ENCODE results near the gene DTX3. TPM values are rescaled to one million over a fixed set of nuclear protein-coding genes. Genes with fewer than 3 reads are reported as not detected.
"Not testable (repeated sequence)": the region's sequence is repeated elsewhere in the genome, so short reads cannot be mapped to it uniquely, and the experiment has no call there.

DTX3 gene
- polyA plus RNA-seq, 1 donor: 65.0 TPM

DNA sequence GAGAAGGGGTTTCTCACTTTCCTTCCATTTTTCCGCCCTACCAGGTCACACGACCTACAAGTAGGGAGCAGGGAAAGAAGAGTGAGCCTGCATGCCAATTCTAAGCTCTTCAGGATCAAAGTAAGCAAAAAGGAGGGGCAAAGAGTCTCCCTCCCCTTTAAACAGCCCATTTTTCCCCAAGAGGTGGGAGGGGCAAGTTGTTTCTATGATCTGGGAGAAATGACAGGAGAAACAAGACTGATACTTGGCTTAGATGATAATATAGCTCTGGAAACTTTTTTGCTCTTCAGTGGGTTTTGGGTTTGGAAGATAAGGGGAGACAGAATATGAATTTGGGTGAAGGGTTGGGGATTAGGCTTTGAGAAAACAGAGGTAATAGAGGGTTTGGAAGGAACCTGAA is 1.8 kb downstream of the DTX3 start:
- DNase-seq: no peak

DNA sequence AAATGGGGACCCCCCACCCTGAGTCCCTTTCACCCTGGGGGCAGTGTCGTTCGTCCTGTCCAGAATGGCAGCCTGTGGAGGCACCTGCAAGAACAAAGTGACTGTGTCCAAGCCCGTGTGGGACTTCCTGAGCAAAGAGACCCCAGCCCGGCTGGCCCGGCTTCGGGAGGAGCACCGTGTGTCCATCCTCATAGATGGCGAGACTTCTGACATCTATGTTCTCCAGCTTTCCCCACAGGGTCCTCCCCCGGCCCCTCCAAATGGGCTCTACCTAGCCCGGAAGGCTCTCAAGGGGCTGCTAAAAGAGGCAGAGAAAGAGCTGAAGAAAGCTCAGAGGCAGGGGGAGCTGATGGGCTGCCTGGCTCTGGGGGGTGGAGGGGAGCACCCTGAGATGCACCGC is 2.2 kb downstream of the DTX3 start:
- DNase-seq: no peak

GRCh38 chr12:57607958-57608663 is 3.5 kb downstream of the DTX3 start:
- DNase-seq: no peak

DNA sequence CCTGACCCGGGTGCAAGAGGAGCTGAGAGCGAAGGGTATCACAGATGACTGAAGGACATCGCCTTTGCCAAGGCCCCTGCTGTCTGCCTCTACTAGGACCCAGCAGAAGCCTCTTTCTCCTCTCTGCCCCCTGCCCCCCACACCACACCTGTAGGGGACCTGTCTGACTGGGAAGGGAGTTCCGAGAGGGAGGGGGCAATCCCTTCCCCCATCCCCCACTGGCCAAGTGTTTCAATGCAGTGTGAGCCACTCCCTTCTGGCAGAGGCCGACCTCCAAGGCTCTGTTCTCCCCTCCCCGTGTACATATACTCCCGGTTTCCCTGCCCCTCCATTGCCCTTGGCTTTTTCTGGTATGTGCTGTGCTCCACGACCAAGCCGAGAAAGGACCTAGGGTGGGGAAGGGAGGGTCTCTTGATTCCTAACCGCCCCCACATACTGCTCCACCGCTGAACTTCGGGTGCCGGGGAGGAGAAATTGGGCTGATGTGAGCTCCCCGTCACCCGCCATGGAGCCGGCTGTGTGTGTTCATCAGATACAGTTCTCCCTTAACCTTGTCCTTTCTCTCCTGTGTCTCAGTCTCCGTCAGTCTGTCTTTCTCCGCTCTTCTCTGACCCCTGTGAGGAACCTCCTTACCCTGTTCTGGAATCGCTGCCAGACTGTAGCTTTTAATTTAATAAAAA is 4.6 kb downstream of the DTX3 start:
- DNase-seq: no peak

DNA sequence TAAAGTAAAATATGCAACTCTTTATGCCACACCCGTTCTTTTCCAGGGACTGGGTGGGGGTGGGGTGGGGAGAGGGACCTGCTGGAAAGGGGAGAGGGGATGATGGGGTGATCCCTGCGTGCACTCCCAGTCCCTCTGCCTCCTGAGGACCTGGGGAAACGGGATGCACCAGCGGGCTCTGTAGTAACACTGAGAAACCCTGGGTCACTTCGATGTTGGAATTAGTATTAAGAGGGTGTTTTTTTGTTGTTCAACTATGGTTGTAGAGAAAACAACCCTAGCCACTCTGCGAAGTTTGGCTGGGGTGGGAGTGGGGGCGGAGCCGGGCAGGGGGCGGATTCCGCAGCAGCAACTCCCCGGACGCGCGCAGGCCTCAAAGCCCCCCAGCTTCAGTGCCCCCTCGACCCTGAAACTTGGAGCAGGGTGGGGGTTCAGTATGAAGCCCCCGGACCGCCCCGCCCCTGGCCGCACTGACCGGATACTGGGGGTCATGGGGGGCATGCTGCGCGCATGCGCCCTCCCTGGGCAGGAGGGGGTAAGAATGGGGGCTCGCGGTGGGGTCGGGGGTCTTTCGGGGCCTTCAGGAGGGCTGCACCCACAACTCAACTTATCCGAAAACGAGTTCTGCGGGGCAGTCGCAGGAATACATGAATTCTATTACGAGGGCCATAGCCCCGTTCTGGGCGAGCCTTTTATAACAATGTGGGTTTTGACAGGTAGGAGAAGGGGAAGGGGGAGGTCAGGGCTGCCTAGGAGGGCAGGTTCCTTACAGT is 5.3 kb downstream of the DTX3 start:
- no peak for DNase-seq

DNA sequence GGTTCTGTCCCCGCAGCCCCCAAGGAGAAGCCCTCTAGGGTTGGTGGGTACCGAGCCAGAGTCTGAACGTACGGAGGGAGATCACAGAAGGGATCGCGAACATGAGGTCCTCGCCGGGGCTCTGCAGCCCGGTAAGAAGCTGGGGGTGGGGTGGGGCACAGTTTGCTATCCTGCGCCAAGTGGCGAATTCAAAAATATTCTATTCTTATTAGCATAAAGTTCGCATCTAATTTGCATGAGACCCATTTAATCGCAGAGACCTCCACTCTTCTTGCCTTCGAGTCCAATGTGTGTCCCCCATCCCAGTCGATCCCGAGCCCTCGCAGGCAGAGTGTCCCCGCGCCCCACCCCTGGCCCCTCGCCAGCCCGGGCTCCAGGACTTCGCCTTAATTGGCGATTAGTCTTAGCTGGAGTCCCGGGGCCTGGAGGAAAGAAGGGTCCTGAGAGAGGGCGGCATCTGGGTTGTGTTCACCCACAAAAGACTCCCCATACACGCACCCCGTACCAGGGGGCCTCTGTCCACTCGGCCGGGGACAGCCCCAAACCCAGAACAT is 6.0 kb downstream of the DTX3 start:
- no peak for DNase-seq

DNA sequence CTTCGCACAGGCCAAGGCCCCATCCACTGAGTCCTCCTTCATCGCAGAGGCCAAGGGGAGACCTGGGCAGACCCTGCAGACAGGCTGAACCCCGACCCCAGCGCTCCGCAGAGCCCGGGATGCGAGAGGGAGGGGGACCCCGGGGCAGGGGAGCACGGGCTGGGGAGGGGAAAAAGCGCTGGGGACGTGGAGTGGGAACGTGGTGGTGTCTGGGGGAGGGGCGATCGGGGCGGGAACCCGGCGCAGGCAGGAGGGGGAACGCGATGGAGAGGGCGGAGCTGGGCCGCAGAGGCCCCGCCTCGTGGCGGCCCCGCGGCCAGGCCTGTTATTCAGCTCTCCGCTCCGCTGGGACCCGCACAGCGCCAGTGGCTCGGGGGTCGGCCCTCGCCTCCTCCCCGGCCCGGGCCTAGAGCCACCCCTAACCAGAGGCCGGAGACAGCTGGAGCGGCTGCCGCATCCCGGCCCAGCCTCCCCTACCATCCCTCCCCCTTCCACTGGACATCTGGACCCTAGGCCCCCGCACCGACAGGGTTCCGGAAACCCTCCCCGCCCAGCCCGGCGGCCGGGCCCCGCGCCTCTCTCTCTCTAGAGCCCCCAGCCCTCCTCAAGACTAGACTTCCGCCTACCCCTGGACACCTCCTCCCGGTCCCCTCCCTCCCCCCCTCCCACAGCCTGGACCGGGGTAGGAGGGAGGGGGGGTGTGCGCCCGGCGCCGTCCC is 6.6 kb downstream of the DTX3 start, which contains the start of gene ARHGEF25:
Gene ARHGEF25 (plus strand): TSS at position 328 of the 719 bp plus-strand sequence. CDS start 460 bp downstream, outside the sequence.
- DNase-seq: peak; percentile 75

- DNase-seq: no peak
These were observed 7.4 kb downstream of the DTX3 start for GRCh38 chr12:57611827-57612710.

DNA sequence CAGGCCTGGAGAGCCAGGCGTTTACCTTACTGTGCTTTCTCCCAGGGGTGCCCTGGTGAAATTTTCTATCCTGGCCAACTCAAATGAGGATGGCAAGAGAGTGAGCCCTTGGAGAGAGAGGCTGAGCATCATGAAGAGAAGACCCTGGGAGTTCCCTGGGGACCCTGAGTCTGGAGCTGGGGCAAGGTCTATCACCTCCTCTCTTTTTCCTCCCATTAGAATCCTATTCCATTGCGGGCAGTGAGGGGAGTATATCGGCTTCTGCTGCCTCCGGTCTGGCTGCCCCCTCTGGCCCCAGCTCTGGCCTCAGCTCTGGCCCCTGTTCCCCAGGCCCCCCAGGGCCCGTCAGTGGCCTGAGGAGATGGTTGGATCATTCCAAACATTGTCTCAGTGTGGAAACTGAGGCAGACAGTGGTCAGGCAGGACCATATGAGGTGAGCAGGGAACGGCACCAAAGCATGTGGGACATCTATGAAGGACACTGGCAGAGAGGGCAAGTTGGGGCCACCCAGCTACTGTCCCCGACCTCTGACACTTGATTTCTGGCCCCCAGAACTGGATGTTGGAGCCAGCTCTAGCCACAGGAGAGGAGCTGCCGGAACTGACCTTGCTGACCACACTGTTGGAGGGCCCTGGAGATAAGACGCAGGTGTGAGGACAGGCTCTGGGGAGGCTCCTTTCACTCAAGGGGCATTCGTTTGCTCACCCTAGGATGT is 8.2 kb downstream of the DTX3 start:
- DNase-seq: no peak

- no peak for DNase-seq
These were observed 8.9 kb downstream of the DTX3 start for GRCh38 chr12:57613427-57614109.

DNA sequence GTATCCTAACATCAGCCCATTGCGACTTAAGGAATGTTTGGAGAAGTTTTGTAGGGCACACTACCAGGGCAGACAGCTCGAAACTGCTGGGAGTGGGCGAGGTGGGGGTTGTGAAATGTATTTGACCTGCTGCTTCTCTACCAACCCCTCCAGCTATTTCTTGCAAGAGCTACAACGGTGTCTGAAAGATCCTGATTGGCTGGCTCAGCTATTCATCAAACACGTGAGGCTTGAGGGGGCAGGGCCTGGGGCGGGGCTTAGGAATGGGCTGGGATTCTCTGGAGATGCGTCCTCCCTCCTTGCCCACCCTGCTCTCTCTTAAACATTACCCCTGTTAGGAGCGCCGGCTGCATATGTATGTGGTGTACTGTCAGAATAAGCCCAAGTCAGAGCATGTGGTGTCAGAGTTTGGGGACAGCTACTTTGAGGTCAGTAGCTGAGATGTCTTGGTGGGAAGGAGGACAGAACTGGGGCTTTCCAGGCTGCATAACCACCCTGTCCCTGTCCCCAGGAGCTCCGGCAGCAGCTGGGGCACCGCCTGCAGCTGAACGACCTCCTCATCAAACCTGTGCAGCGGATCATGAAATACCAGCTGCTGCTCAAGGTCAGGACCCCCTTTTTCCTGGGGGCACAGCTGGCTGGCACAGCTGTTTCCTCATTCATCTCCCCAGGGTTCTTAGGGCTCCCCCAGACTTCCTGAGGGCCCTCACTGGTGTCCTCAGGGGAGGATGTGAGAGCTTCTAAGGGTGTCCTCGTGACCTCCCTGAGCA is 9.7 kb downstream of the DTX3 start:
- DNase-seq: no peak

GRCh38 chr12:57614948-57615500 is 10.4 kb downstream of the DTX3 start:
- DNase-seq: no peak

DNA sequence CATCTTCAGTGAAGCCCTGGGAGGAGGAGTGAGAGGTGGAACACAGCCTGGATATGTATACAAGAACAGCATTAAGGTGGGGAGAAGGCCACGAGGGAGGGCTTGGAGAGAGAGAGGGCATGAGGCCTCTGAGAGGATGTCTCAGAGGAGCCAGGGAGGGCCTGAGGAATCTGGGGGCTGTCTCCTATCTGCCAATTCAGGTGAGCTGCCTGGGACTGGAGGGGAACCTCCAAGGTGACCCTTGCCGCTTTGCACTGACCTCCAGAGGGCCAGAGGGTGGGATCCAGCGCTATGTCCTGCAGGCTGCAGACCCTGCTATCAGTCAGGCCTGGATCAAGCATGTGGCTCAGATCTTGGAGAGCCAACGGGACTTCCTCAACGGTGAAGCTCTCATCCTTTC is 11.0 kb downstream of the DTX3 start:
- DNase-seq: no peak

DNA sequence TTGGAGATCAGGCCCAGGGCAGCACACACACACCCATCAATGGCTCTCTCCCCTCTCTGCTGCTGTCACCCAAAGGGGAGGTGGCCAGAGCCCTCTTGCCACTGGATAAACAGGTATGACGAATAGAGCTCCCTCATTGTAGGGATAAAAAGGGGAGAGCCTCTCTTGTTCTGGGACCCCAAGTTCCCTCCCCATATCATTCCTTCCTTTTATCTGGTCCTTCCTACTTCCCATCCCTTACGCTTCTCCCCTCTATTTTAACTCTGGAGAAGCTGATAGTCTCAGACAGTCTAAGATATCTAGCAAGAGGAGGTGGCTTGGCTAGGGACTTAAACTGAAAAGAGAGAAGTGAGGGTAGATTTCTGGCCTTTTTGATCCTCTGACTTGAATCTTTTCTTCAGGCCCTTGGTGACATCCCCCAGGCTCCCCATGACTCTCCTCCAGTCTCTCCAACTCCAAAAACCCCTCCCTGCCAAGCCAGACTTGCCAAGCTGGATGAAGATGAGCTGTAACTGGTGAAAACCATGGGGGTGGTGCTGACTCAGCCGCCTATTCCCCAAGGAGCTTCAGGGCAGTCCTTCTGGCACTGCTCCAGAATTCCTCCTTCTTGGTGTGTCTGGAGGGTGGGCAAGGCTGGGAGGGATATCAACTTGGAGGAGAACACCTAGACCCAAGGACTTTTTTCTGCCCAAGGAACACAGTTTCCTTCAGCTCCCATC is 11.9 kb downstream of the DTX3 start:
- no peak for DNase-seq

DNA sequence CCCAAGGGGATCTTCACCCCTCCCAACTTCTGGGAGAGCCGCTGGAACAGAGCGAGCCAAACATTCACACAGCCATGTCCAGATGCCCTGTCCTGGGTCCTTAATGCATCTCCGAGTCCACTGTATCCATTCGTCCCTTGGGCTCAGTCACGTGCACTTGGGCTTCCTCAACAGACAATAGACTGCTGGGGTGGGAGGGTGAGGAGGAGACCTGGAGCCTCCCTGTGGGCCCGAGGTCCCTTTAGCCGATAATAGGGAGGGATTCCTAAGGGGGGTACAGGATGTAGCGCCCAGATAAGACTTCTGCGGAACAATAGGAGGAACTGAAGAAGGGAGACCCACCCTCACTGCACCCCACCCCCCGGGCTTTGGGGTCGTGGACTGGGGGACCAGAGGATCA is 13.3 kb downstream of the DTX3 start:
- no peak for DNase-seq

DNA sequence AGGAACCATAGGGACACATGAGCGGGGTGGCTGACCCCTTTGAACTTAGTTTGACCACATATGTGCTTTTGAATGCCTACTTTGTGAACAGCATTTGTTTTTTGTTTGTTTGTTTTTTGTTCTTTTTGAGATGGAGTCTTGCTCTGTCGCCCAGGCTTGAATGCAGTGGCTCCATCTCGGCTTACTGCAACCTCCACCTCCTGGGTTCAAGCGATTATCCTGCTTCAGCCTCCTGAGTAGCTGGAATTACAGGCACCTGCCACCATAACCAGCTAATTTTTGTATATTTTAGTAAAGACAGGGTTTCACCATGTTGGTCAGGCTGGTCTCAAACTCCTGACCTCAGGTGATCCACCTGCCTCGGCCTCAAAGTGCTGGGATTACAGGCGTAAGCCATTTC is 13.8 kb downstream of the DTX3 start:
- not testable (repeated sequence) for DNase-seq

- DNase-seq: no peak
These were observed 14.4 kb downstream of the DTX3 start for GRCh38 chr12:57618966-57619433.

All from left kidney (tissue), 2 donors.